Thyroid gland (tissue), 4 donors: Measurements from ENCODE around the gene COPB1.

Source experiments
- CTCF ChIP-seq, 6 experiments: fragments of 200-600 bp in 3 of 6; fragments of 450-650 bp in 3 of 6; sonication (generic) in 3 of 6; IDR thresholded peaks; one replicate each; pipeline ENCODE4 v1.5.1; 2016 to 2019; ENCODE audit warnings: antibody characterized with exemption in 6 of 6, mild to moderate bottlenecking in 2 of 6, inconsistent platforms in 1 of 6, moderate library complexity in 1 of 6
- POLR2A ChIP-seq, 2 donors: fragments of 450-650 bp; IDR thresholded peaks; one replicate each; pipeline ENCODE4 v1.6.1; 2017; ENCODE audit warnings: antibody characterized with exemption in 2 of 2, mild to moderate bottlenecking in 2 of 2, moderate library complexity in 1 of 2

- TF ChIP-seq CTCF (IDR thresholded peaks at IDR 0.05) (no peak), POLR2A (IDR thresholded peaks at IDR 0.05) (no peak)
Measured at GRCh38 chr11:14503023-14503422, 3.4 kb upstream of the COPB1 start.
